Skeletal muscle cell (primary cell): ENCODE data around the gene FAM200B.
"Not testable (repeated sequence)": the region's sequence is repeated elsewhere in the genome, so short reads cannot be mapped to it uniquely, and the experiment has no call there.

Experiments used
- DNase-seq: peaks from one replicate; pipeline ENCODE4 v3.0.0-alpha.2; 2010; ENCODE audit warnings: low read depth
- H3K4me3 ChIP-seq: 2 replicates; pipeline ENCODE4 v1.5.1; 2011; ENCODE audit warnings: low read depth, mild to moderate bottlenecking, control low read depth, low read length, moderate library complexity

FAM200B gene

GRCh38 chr4:15718959-15719358, 37.3 kb downstream of the FAM200B start:
- no peak overlapping the region for H3K4me3 ChIP-seq
- DNase-seq = no peak

GRCh38 chr4:15719506-15719905, 37.9 kb downstream of the FAM200B start:
- H3K4me3 ChIP-seq = no peak overlapping the region
- DNase-seq = no peak

- no peak for DNase-seq
These were observed 39.2 kb downstream of the FAM200B start for GRCh38 chr4:15720851-15721250.

GRCh38 chr4:15725608-15726007, 44.0 kb downstream of the FAM200B start:
- H3K4me3 ChIP-seq = no peak overlapping the region
- DNase-seq = no peak

More at GRCh38 chr4:15720851-15721250, 39.2 kb downstream of the FAM200B start:
- no peak overlapping the region for H3K4me3 ChIP-seq

GRCh38 chr4:15729910-15730533, 48.4 kb downstream of the FAM200B start:
- no peak overlapping the region for H3K4me3 ChIP-seq
- DNase-seq = no peak

GRCh38 chr4:15733061-15733460, 51.4 kb downstream of the FAM200B start:
- DNase-seq, H3K4me3 ChIP-seq: not testable (repeated sequence)

GRCh38 chr4:15735536-15735935, 53.9 kb downstream of the FAM200B start:
- H3K4me3 ChIP-seq = no peak overlapping the region
- no peak for DNase-seq

GRCh38 chr4:15736514-15737050, 55.0 kb downstream of the FAM200B start:
- no peak for DNase-seq
- H3K4me3 ChIP-seq = no peak overlapping the region

GRCh38 chr4:15737255-15737654, 55.6 kb downstream of the FAM200B start:
- H3K4me3 ChIP-seq = no peak overlapping the region
- DNase-seq = no peak

- no peak for DNase-seq
- H3K4me3 ChIP-seq = no peak overlapping the region
These were observed 57.2 kb downstream of the FAM200B start for GRCh38 chr4:15738877-15739276.
